ENCODE results near the gene FGD5. TPM values are rescaled to one million over a fixed set of nuclear protein-coding genes. Genes with fewer than 3 reads are reported as not detected.

Gene FGD5
- total RNA-seq, 2 experiments from 2014 or later, result 0.31 to 0.32 TPM

DNA sequence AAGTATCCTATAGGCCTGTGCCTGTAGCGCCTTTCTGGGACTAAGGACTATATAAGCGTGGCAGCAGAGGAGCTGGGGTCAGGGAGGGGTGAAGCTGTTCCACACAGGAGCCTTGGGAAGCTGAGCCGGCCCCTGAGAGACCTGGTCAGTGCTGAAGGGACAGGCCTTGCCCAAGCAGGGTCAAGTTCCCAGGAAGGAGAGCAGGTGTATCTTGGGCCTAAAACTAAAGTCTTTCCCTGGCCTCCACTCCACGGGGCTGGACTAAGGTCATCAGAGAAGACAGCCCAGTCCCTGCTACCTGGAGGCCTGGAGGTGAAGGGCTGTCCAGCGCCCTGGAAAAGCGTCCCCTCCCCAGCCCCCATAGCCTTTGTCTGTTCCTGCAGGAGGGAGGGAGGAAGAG lies 104.7 kb downstream of the FGD5 start:
- Mint-ChIP-seq H3K27ac (no peak overlapping the region), H3K4me3 (no peak overlapping the region), H3K9me3 (ENCODE audit: insufficient read depth) (no peaks in the 10 kb centered on the region), H3K36me3 (ENCODE audit: low read depth) (no peaks in the 10 kb centered on the region), H3K27me3 (ENCODE audit: low read depth) (no peaks in the 10 kb centered on the region), H3K4me1 (ENCODE audit: low read depth) (no peaks in the 10 kb centered on the region)
- POLR2A ChIA-PET, result no interaction called here
- CTCF ChIA-PET, result interaction anchor here (0.7 to 1.5 kb wide), 4 partner anchors 8 to 143 kb away, joined by 3 to 4 read pairs (median 3); no protein-coding TSS in a partner anchor
- DNase-seq (no peak), ATAC-seq (no peak)

DNA sequence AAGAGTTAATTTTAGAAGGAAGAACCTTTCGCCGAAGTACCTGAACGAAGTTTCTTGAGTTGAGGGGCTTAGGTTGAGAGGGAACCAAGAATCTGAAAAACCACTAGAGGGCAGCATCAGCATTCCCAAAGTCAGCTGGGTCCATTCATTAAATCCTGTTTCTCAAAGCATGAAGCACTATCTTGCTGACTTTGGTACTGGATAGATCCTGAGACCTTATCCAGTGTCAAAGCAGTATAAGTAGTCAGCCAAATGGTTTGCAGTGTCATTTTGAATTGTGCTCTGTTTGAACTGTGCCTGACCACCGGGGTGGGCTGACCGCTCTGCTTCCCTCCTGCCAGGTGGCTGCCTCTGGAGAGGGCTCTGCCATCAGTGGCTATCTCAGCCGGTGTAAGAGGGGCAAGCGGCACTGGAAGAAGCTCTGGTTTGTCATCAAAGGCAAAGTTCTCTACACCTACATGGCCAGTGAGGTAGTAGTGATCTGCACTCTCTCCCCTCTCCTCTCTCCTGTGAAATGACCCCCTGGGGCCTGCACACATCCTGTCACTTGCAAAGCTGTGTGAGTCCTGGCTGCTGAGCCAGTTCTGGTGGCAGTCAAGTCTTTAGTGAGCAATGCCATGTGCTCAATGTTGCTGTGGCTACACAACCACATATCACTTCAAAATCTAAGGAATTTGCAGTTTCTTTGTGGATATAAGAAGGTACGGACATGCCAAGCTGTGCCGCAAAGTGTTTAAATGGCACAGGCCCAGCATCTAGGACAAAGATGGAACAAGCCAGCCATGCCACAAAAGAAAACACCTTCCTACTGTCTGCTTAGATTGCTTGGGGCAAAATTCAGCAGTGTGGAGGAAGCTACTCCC lies 107.2 kb downstream of the FGD5 start:
- ATAC-seq (no peak), DNase-seq (peak; percentile 49)
- ChIA-PET CTCF (interaction anchor here (0.7 to 1.7 kb wide), 12 partner anchors 11 to 309 kb away, joined by 3 to 7 read pairs (median 4); partner anchors contain the start of gene CCDC174), POLR2A (interaction anchor here (1.0 kb wide), 1 partner anchor 172 kb away, joined by 3 read pairs; no protein-coding TSS in a partner anchor)
- Mint-ChIP-seq H3K27ac (no peak overlapping the region), H3K4me3 (no peak overlapping the region), H3K4me1 (ENCODE audit: low read depth) (no peaks in the 10 kb centered on the region), H3K27me3 (ENCODE audit: low read depth) (no peaks in the 10 kb centered on the region), H3K36me3 (ENCODE audit: low read depth) (no peaks in the 10 kb centered on the region), H3K9me3 (ENCODE audit: insufficient read depth) (no peaks in the 10 kb centered on the region)

GRCh38 chr3:14926592-14926991 lies 107.8 kb downstream of the FGD5 start:
- no peak overlapping the region for H3K4me3 Mint-ChIP-seq
- ChIA-PET CTCF (interaction anchor here (0.8 to 1.7 kb wide), 12 partner anchors 10 to 309 kb away, joined by 3 to 7 read pairs (median 4); partner anchors contain the start of gene CCDC174), POLR2A (interaction anchor here (0.5 to 0.6 kb wide), 2 partner anchors 20 to 753 kb away, joined by 3 read pairs; no protein-coding TSS in a partner anchor)
- H3K36me3 Mint-ChIP-seq (ENCODE audit: low read depth), result no peaks in the 10 kb centered on the region
- H3K9me3 Mint-ChIP-seq (ENCODE audit: insufficient read depth), result no peaks in the 10 kb centered on the region
- H3K27ac Mint-ChIP-seq, result no peak overlapping the region
- no peaks in the 10 kb centered on the region for H3K27me3 Mint-ChIP-seq (ENCODE audit: low read depth)
- H3K4me1 Mint-ChIP-seq (ENCODE audit: low read depth), result no peaks in the 10 kb centered on the region
- ATAC-seq (no peak), DNase-seq (no peak)

- ChIA-PET CTCF (interaction anchor here (1.0 to 1.7 kb wide), 6 partner anchors 13 to 276 kb away, joined by 3 to 7 read pairs (median 3); partner anchors contain the start of gene CCDC174), POLR2A (interaction anchor here (0.6 kb wide), 1 partner anchor 754 kb away, joined by 3 read pairs; no protein-coding TSS in a partner anchor)
- DNase-seq (no peak), ATAC-seq (no peak)
- Mint-ChIP-seq H3K4me3 (no peak overlapping the region), H3K9me3 (ENCODE audit: insufficient read depth) (no peaks in the 10 kb centered on the region), H3K4me1 (ENCODE audit: low read depth) (no peaks in the 10 kb centered on the region), H3K36me3 (ENCODE audit: low read depth) (no peaks in the 10 kb centered on the region), H3K27me3 (ENCODE audit: low read depth) (no peaks in the 10 kb centered on the region), H3K27ac (no peak overlapping the region)
Measured at GRCh38 chr3:14927308-14927707, 108.5 kb downstream of the FGD5 start.

- no peak for DNase-seq
- Mint-ChIP-seq H3K4me1 (ENCODE audit: low read depth) (no peaks in the 10 kb centered on the region), H3K36me3 (ENCODE audit: low read depth) (no peaks in the 10 kb centered on the region), H3K9me3 (ENCODE audit: insufficient read depth) (no peaks in the 10 kb centered on the region), H3K27me3 (ENCODE audit: low read depth) (no peaks in the 10 kb centered on the region), H3K27ac (no peak overlapping the region), H3K4me3 (no peak overlapping the region)
- no peak for ATAC-seq
- ChIA-PET CTCF (interaction anchor here (1.2 kb wide), 1 partner anchor 8 kb away, joined by 4 read pairs; no protein-coding TSS in a partner anchor), POLR2A (no interaction called here)
Measured at GRCh38 chr3:14929310-14930074, 110.7 kb downstream of the FGD5 start.

- Mint-ChIP-seq H3K27me3 (ENCODE audit: low read depth) (no peaks in the 10 kb centered on the region), H3K4me1 (ENCODE audit: low read depth) (no peaks in the 10 kb centered on the region), H3K4me3 (no peak overlapping the region), H3K36me3 (ENCODE audit: low read depth) (no peaks in the 10 kb centered on the region), H3K9me3 (ENCODE audit: insufficient read depth) (no peaks in the 10 kb centered on the region), H3K27ac (no peak overlapping the region)
- POLR2A ChIA-PET, result no interaction called here
- ATAC-seq (no peak), DNase-seq (no peak)
- CTCF ChIA-PET, result no interaction called here
Measured at GRCh38 chr3:14933820-14934425, 115.2 kb downstream of the FGD5 start.

GRCh38 chr3:14935592-14936345 lies 117.0 kb downstream of the FGD5 start:
- H3K4me3 Mint-ChIP-seq, result no peak overlapping the region

GRCh38 chr3:14938954-14939353 lies 120.2 kb downstream of the FGD5 start:
- ChIA-PET POLR2A (no interaction called here), CTCF (interaction anchor here (1.3 kb wide), 1 partner anchor 13 kb away, joined by 5 read pairs; no protein-coding TSS in a partner anchor)
- Mint-ChIP-seq H3K36me3 (ENCODE audit: low read depth) (peaks cover 15% of the 10 kb centered on the region), H3K9me3 (ENCODE audit: insufficient read depth) (no peaks in the 10 kb centered on the region), H3K27ac (no peak overlapping the region), H3K4me1 (ENCODE audit: low read depth) (peaks cover 8% of the 10 kb centered on the region), H3K27me3 (ENCODE audit: low read depth) (no peaks in the 10 kb centered on the region), H3K4me3 (no peak overlapping the region)
- DNase-seq (no peak), ATAC-seq (no peak)

More at GRCh38 chr3:14935592-14936345, 117.0 kb downstream of the FGD5 start:
- POLR2A ChIA-PET, result no interaction called here
- ATAC-seq (no peak), DNase-seq (no peak)
- no peaks in the 10 kb centered on the region for H3K4me1 Mint-ChIP-seq (ENCODE audit: low read depth)
- H3K36me3 Mint-ChIP-seq (ENCODE audit: low read depth), result no peaks in the 10 kb centered on the region
- H3K9me3 Mint-ChIP-seq (ENCODE audit: insufficient read depth), result no peaks in the 10 kb centered on the region
- H3K27me3 Mint-ChIP-seq (ENCODE audit: low read depth), result no peaks in the 10 kb centered on the region
- no peak overlapping the region for H3K27ac Mint-ChIP-seq
- CTCF ChIA-PET, result interaction anchor here (0.7 kb wide), 1 partner anchor 68 kb away, joined by 3 read pairs; no protein-coding TSS in a partner anchor

DNA sequence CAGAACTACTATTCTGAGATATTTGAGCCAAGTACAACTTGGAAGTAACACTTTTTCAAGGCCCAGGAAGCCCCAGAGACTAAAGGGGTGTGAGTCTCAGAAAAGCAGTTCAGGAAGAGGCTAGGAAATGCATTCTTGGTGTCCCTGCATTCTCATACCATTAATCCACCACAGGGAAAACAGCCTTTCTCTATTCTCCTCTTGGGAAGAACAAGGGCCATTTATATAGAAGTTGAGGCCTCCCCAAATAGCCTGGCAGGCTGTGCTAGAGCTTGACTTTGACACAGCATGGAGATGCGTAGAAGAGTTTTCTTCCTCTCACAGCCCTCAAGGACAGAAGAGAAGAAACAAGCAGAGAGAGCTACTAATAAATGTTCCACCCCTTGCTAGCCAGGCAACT lies 123.1 kb downstream of the FGD5 start:
- DNase-seq (no peak), ATAC-seq (no peak)
- Mint-ChIP-seq H3K27me3 (ENCODE audit: low read depth) (no peaks in the 10 kb centered on the region), H3K9me3 (ENCODE audit: insufficient read depth) (no peaks in the 10 kb centered on the region), H3K36me3 (ENCODE audit: low read depth) (peaks cover 42% of the 10 kb centered on the region), H3K27ac (no peak overlapping the region), H3K4me1 (ENCODE audit: low read depth) (peaks cover 24% of the 10 kb centered on the region), H3K4me3 (no peak overlapping the region)
- ChIA-PET POLR2A (no interaction called here), CTCF (no interaction called here)

GRCh38 chr3:14943042-14943441 lies 124.3 kb downstream of the FGD5 start:
- no peak for DNase-seq
- H3K27me3 Mint-ChIP-seq (ENCODE audit: low read depth), result no peaks in the 10 kb centered on the region
- no peaks in the 10 kb centered on the region for H3K9me3 Mint-ChIP-seq (ENCODE audit: insufficient read depth)
- ChIA-PET CTCF (no interaction called here), POLR2A (no interaction called here)
- H3K4me1 Mint-ChIP-seq (ENCODE audit: low read depth), result peaks cover 24% of the 10 kb centered on the region
- peaks cover 42% of the 10 kb centered on the region for H3K36me3 Mint-ChIP-seq (ENCODE audit: low read depth)
- no peak for ATAC-seq
- no peak overlapping the region for H3K27ac Mint-ChIP-seq
- no peak overlapping the region for H3K4me3 Mint-ChIP-seq

DNA sequence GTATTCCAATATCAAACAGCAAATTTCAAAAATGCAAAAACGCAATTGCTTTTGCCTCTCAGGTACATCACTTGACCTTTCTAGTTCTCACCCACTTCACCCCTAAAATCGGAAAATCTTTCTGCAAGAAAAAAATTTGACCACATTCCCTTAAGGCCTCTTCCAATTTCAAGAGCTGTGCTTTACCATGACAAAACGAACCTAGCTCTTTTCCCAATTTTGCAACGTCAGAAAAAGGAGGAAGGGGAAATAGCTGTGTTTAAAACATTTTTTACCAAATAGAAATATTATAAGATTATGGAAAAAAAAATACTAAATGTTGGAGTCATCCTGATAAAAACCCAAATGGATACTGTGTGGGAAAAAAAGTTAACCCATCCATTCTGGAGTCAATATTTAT lies 127.5 kb downstream of the FGD5 start:
- ChIA-PET CTCF (interaction anchor here (1.0 to 1.1 kb wide), 2 partner anchors 12 to 20 kb away, joined by 3 to 4 read pairs; no protein-coding TSS in a partner anchor), POLR2A (interaction anchor here (0.6 to 1.5 kb wide), 6 partner anchors 10 to 1529 kb away, joined by 3 to 8 read pairs (median 3); partner anchors contain the start of genes CCDC174, MRPS25 and RBSN)
- Mint-ChIP-seq H3K27ac (peak overlapping the region; percentile 88), H3K4me1 (ENCODE audit: low read depth) (peaks cover 47% of the 10 kb centered on the region), H3K9me3 (ENCODE audit: insufficient read depth) (no peaks in the 10 kb centered on the region), H3K4me3 (peak overlapping the region; percentile 96), H3K27me3 (ENCODE audit: low read depth) (no peaks in the 10 kb centered on the region), H3K36me3 (ENCODE audit: low read depth) (peaks cover 60% of the 10 kb centered on the region)
- DNase-seq (no peak), ATAC-seq (no peak)

Measured in activated CD8-positive, alpha-beta T cell treated with anti-CD3 and anti-CD28 coated beads, Interleukin-2, amount 10 ng/mL, durations not matched to agents 7 days and 5 days (primary cell).